Measurements from ENCODE around the gene LHFPL3.
"Not testable (repeated sequence)": the region's sequence is repeated elsewhere in the genome, so short reads cannot be mapped to it uniquely, and the experiment has no call there.

The LHFPL3 gene

GRCh38 chr7:104895522-104896236 is 567.3 kb downstream of the LHFPL3 start:
- DNase-seq (ENCODE audit: low spot score) = no peak

GRCh38 chr7:104898434-104898833 is 570.0 kb downstream of the LHFPL3 start:
- DNase-seq (ENCODE audit: low spot score) = no peak

GRCh38 chr7:104900525-104901239 is 572.3 kb downstream of the LHFPL3 start:
- DNase-seq (ENCODE audit: low spot score) = no peak

GRCh38 chr7:104901240-104901619 is 572.8 kb downstream of the LHFPL3 start:
- DNase-seq (ENCODE audit: low spot score) = no peak

GRCh38 chr7:104902183-104902582 is 573.8 kb downstream of the LHFPL3 start:
- no peak for DNase-seq (ENCODE audit: low spot score)

- no peak for DNase-seq (ENCODE audit: low spot score)
Observed at GRCh38 chr7:104903044-104903443, 574.6 kb downstream of the LHFPL3 start.

GRCh38 chr7:104903846-104904245 is 575.4 kb downstream of the LHFPL3 start:
- no peak for DNase-seq (ENCODE audit: low spot score)

GRCh38 chr7:104906032-104906431 is 577.6 kb downstream of the LHFPL3 start:
- DNase-seq (ENCODE audit: low spot score) = no peak

GRCh38 chr7:104906556-104906955 is 578.2 kb downstream of the LHFPL3 start:
- no peak for DNase-seq (ENCODE audit: low spot score)

- no peak for DNase-seq (ENCODE audit: low spot score)
Observed at GRCh38 chr7:104908636-104909035, 580.2 kb downstream of the LHFPL3 start.

- DNase-seq (ENCODE audit: low spot score) = no peak
Observed at GRCh38 chr7:104909096-104909495, 580.7 kb downstream of the LHFPL3 start.

GRCh38 chr7:104914421-104914820 is 586.0 kb downstream of the LHFPL3 start:
- DNase-seq (ENCODE audit: low spot score) = no peak

- no peak for DNase-seq (ENCODE audit: low spot score)
Observed at GRCh38 chr7:104921596-104921995, 593.2 kb downstream of the LHFPL3 start.

GRCh38 chr7:104922182-104923009 is 594.0 kb downstream of the LHFPL3 start:
- DNase-seq (ENCODE audit: low spot score) = no peak

- DNase-seq (ENCODE audit: low spot score) = peak; percentile 69
Observed at GRCh38 chr7:104923010-104923421, 594.6 kb downstream of the LHFPL3 start.

- DNase-seq (ENCODE audit: low spot score) = not testable (repeated sequence)
Observed at GRCh38 chr7:104926189-104926588, 597.8 kb downstream of the LHFPL3 start.

GRCh38 chr7:104926601-104927041 is 598.2 kb downstream of the LHFPL3 start:
- no peak for DNase-seq (ENCODE audit: low spot score)

- DNase-seq (ENCODE audit: low spot score) = no peak
Observed at GRCh38 chr7:104927055-104927454, 598.7 kb downstream of the LHFPL3 start.

GRCh38 chr7:104928721-104929400 is 600.5 kb downstream of the LHFPL3 start:
- DNase-seq (ENCODE audit: low spot score) = no peak

GRCh38 chr7:104929921-104930320 is 601.5 kb downstream of the LHFPL3 start:
- no peak for DNase-seq (ENCODE audit: low spot score)

- DNase-seq (ENCODE audit: low spot score) = no peak
Observed at GRCh38 chr7:104931181-104931781, 602.9 kb downstream of the LHFPL3 start.

- DNase-seq (ENCODE audit: low spot score) = no peak
Observed at GRCh38 chr7:104933022-104933421, 604.6 kb downstream of the LHFPL3 start.
